Cardiac fibroblast (primary cell): Measurements from ENCODE around the gene TUSC2.

Experiments used
- DNase-seq, 2 donors: peaks; one replicate each; pipeline versions ENCODE4 v3.0.0 to v3.0.0-alpha.2; 2010; ENCODE audit warnings: low read depth in 2 of 2
- H3K4me3 ChIP-seq, 2 donors: replicated peaks in 1 of 2; 1 replicate in 1 of 2; 2 replicates in 1 of 2; pipeline ENCODE4 v1.5.1; 2011; ENCODE audit warnings: low read depth in 2 of 2, low read length in 2 of 2, mild to moderate bottlenecking in 2 of 2, moderate library complexity in 1 of 2
- CTCF ChIP-seq: IDR thresholded peaks from one replicate; pipeline ENCODE4 v1.5.1; 2011; ENCODE audit warnings: low read depth, mild to moderate bottlenecking, low read length, inconsistent platforms

Gene TUSC2, protein sequence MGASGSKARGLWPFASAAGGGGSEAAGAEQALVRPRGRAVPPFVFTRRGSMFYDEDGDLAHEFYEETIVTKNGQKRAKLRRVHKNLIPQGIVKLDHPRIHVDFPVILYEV

GRCh38 chr3:50327943-50328691, at the start of gene TUSC2:
TUSC2 (minus strand) TSS chr3:50328223; CDS start chr3:50328099, 124 bp downstream.
- DNase-seq: peak; percentile 97
- TF ChIP-seq CTCF: no peak
- peak within 1 kb of the TSS; percentile 91 to 92 for H3K4me3 ChIP-seq

DNA sequence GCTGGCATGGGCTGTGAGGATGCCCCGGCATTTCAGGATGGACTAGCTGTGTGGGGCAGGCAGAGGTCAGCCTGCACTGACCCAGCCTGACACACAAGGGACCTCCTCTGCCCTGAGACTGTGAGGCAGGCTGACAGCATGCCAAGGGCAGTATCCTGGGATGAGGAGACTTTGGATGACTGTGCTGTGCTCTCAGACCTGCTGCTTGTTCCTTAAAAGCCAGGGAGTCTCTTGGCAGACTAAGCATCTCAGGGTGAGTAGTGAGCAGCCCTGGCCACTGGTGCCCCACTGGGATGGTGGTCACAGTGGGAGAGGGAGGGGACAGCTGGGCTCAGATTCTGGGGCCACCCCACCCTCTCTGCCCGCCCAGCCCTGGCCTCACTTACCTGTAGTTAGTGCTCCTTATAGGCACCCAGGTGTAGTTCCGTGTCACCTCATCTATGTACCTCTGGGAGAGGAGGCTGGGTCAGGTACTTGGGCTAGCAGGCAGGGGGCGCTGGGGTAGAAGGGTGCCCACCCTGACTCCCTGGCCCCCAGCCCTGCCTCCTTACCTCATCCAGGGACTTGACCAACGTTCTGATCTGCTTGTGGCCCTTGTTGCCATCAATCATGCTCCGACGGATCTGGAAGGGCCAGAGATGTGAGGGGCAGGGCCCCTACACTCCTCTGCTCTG, 47.4 kb upstream of the TUSC2 start:
- TF ChIP-seq CTCF: no peak
- no peak overlapping the region for H3K4me3 ChIP-seq
- no peak for DNase-seq

GRCh38 chr3:50374363-50375257, 46.6 kb upstream of the TUSC2 start:
- no peak for DNase-seq
- H3K4me3 ChIP-seq: no peak overlapping the region
- no peak for TF ChIP-seq CTCF

DNA sequence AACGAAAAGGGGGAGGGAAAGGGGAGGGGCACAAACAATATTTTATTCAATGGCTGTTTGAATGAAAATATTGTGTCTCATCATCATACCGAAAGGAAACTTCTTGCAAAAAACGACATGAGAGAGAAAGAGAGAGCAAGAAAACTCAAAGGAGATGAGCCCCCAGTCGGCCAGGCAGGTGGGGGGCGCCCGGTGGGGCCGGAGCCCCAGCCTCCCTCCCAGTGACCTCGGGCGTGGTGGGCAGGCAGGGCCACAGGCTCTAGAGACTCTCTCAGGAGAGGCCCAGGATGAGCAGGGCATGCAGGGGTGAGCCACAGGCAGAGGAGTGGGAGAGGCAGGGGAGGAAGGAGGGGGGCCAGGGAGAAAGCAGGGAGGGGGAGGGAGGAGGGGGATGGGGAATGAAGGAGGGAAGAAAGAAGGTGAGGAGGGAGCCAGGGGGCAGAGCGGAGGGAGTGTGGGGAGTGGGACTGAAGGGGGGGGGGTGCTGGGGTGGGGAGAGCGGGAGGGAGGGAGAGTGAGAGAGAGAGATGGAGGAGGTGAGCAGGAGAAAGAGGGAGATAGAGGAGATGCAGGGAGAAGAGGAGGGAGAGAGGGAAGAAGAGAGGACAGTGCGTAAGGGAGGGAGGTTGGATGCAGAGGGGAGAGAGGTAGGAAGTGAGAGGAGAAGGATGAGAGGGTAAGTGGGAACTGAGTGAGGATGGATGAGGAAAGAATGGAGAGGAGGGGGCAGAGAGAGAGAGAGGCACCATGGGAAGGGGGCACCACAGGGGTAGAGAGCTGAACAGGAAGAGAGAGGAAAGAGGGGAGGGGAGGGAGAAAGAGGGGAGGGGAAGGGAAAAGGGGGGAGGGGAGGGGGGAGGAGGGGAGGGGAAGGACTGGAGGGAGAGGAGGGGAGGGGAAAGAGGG, 45.4 kb upstream of the TUSC2 start:
- no peak for TF ChIP-seq CTCF
- H3K4me3 ChIP-seq: no peak overlapping the region
- no peak for DNase-seq

DNA sequence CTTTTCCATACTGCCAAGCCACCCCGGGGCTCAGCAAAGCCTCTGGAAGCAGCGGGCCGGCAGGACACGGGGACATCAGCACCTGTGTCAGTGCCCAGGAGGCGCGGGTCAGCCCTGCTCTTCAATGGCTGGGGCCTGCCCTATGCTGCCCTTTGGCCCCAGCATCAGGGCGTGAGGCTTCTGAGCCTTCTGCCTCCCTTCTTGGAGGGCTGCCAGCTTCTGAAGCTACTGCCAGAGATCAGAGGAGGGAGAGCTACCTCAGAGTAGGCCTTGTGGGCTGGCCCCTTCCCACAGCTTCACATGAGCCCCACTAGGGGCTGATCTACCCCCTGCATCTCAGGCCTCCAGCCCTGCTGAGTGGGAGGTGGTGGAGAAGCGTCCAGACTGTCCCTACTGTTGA, 44.3 kb upstream of the TUSC2 start:
- no peak overlapping the region for H3K4me3 ChIP-seq
- DNase-seq: no peak
- no peak for TF ChIP-seq CTCF
